HUES48 (cell line): ENCODE measurements around the gene ADGRL2.

ENCODE experiments used
- H3K27ac ChIP-seq: one replicate; pipeline ENCODE4 v1.7.0; 2013; ENCODE audit warnings: low read depth, low read length, inconsistent platforms
- H3K27me3 ChIP-seq: 2 replicates; pipeline ENCODE4 v1.6.1; 2013; ENCODE audit warnings: mild to moderate bottlenecking, low read length; ENCODE audit not compliant: control insufficient read depth, insufficient read depth
- H3K36me3 ChIP-seq: 2 replicates; pipeline ENCODE4 v1.6.1; 2013; ENCODE audit warnings: low read length; ENCODE audit not compliant: control insufficient read depth, insufficient read depth
- H3K4me1 ChIP-seq: 2 replicates; pipeline ENCODE4 v1.6.1; 2013; ENCODE audit warnings: mild to moderate bottlenecking, low read length; ENCODE audit not compliant: control insufficient read depth, insufficient read depth
- H3K4me3 ChIP-seq: 2 replicates; pipeline ENCODE4 v1.5.1; 2013; ENCODE audit warnings: mild to moderate bottlenecking, low read depth, low read length
- H3K9ac ChIP-seq: 2 replicates; pipeline ENCODE4 v1.6.1; 2013; ENCODE audit warnings: mild to moderate bottlenecking, low read depth, low read length, moderate library complexity
- H3K9me3 ChIP-seq: 2 replicates; pipeline ENCODE4 v1.6.1; 2013; ENCODE audit warnings: low read length; ENCODE audit not compliant: control insufficient read depth, insufficient read depth

Gene ADGRL2

DNA sequence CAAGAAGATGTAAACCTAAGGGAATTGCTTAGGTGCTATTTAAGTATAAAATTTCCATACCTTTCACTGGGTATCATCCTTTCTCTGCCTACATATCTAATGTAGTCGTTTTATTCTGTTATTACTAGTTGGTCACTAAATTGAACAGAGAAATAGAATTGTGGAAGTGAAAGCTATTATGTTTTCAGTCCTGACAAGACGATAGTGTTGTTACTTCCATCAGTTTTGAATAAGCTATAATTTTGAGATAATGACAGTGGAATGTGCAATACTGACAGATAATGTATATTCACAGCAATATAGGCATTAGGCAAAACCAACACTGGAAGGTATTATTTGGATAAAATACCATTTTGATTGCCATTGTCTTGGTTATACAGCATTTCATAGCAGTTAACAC lies 181.8 kb downstream of the ADGRL2 start:
- H3K4me3 ChIP-seq: no peak overlapping the region
- peaks cover 69% of the 10 kb centered on the region for H3K36me3 ChIP-seq
- H3K9me3 ChIP-seq: no peaks in the 10 kb centered on the region
- H3K27ac ChIP-seq: no peak overlapping the region
- no peak overlapping the region for H3K9ac ChIP-seq
- H3K4me1 ChIP-seq: peaks cover 48% of the 10 kb centered on the region
- no peaks in the 10 kb centered on the region for H3K27me3 ChIP-seq

DNA sequence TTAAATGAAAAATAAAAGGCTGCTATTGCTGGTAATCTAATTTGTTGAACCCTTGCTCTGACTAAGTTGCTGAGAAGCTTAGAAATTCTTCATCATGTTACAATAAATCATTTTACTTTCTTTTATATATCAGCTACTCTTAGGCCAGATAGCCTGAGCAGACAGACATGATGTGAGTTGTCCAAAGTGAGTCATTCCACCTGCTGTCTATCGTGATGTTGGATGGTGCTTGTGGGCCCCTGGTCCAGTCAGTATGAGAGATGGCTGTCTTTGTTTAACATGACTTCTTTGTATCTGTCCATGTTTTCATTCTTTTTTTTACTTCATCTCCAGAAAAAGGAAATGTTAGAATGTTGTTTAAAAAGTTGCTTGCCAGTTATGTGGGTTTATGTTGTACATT lies 188.8 kb downstream of the ADGRL2 start:
- Histone ChIP-seq H3K4me1 (peaks cover 7% of the 10 kb centered on the region; the same call in 1 of the 2 replicates), H3K36me3 (peaks cover 78% of the 10 kb centered on the region), H3K27ac (no peak overlapping the region), H3K27me3 (no peaks in the 10 kb centered on the region), H3K9me3 (no peaks in the 10 kb centered on the region), H3K9ac (no peak overlapping the region), H3K4me3 (no peak overlapping the region)

DNA sequence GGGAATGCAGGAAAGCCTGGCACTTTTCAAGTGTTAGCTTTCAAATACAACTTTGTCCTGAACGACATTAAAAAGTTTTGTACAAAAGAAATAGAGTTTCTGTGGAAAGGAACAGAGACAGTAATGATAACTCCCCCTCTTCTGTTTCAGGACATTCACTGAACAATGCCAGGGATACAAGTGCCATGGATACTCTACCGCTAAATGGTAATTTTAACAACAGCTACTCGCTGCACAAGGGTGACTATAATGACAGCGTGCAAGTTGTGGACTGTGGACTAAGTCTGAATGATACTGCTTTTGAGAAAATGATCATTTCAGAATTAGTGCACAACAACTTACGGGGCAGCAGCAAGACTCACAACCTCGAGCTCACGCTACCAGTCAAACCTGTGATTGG lies 189.5 kb downstream of the ADGRL2 start:
- Histone ChIP-seq H3K4me3 (no peak overlapping the region), H3K36me3 (peaks cover 71% of the 10 kb centered on the region), H3K9me3 (no peaks in the 10 kb centered on the region), H3K4me1 (peaks cover 7% of the 10 kb centered on the region; the same call in 1 of the 2 replicates), H3K9ac (no peak overlapping the region), H3K27ac (no peak overlapping the region), H3K27me3 (no peaks in the 10 kb centered on the region)

DNA sequence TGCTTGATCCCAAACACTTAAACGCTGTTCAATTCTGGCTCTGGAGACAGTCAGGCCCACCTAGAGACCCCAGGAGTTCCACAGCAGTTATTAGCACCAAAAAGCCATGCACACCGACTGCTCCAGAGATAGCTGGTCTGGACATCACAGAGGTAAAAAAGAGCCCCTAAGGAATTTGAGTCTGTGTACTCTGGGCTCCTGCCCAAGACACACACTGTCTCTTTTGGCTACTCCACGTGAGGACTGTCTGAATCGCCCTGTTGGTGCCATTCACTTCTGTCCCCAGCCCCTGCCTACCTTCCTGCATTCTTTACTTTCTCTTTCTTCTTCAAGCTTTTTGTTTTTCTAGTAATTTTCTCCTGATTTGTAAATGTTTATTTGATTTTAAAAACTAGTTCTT lies 197.4 kb downstream of the ADGRL2 start:
- no peaks in the 10 kb centered on the region for H3K4me1 ChIP-seq
- H3K27me3 ChIP-seq: no peaks in the 10 kb centered on the region
- H3K9ac ChIP-seq: no peak overlapping the region
- H3K27ac ChIP-seq: no peak overlapping the region
- H3K4me3 ChIP-seq: no peak overlapping the region
- H3K36me3 ChIP-seq: no peaks in the 10 kb centered on the region
- H3K9me3 ChIP-seq: no peaks in the 10 kb centered on the region

DNA sequence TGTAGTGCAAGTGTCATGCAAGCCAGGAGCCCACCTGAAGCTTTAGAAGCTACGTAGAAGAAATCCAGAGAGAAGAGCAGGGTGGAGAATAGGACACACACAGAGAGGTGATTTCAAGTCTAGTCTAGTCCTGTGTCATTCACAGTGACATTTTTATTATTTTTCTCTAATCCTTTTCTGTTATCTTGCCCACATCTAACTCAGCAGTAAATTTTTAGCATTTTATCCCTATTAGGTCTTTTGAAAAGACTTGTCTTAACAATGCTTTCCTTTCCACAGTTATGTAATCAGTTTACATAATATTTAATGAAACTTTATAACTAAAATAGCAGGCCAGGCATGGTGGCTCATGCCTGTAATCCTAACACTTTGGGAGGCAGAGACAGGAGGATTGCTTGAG lies 198.6 kb downstream of the ADGRL2 start:
- no peaks in the 10 kb centered on the region for H3K9me3 ChIP-seq
- H3K27me3 ChIP-seq: no peaks in the 10 kb centered on the region
- H3K36me3 ChIP-seq: no peaks in the 10 kb centered on the region
- H3K4me3 ChIP-seq: no peak overlapping the region
- no peaks in the 10 kb centered on the region for H3K4me1 ChIP-seq
- H3K9ac ChIP-seq: no peak overlapping the region
- H3K27ac ChIP-seq: no peak overlapping the region

DNA sequence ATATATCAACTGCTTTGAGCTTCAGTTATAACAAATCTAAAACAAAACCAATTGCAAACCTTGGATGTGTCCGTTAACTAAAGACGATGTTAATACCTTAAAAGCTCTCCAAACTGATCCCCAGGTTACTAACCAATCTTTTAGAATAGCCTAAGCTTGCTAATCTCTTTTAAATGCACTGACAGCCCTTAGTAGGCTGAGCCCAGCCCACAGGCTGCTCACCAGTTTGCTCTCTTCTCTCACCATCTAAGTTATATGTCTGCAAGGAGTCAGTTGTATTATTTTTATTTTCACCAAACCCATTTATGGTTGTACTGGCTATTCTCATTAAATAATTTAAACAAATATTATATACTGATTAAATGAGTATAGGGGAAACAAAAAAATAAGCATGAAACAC lies 199.5 kb downstream of the ADGRL2 start:
- Histone ChIP-seq H3K27ac (no peak overlapping the region), H3K4me3 (no peak overlapping the region), H3K36me3 (no peaks in the 10 kb centered on the region), H3K9me3 (no peaks in the 10 kb centered on the region), H3K9ac (no peak overlapping the region), H3K27me3 (no peaks in the 10 kb centered on the region), H3K4me1 (peaks cover 2% of the 10 kb centered on the region; the same call in 1 of the 2 replicates)

DNA sequence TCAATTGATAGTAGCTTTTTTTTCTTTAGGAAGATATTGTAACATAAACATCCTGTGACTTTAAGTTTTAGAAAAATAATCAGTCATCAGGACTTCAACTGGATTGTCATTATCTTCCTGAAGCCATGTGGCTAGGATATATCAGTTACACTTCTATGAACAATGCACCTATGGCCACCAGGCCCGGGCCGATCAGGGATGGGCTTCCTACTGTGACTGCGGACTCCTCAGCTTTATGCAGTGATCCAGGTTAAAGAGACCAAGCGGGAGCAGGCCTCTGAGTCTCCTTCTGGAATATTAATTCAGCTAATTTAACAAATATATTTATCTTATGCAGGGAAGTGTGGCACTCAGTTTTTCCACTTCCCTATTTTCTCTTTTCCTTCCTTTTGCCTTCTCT lies 200.6 kb downstream of the ADGRL2 start:
- no peaks in the 10 kb centered on the region for H3K27me3 ChIP-seq
- no peaks in the 10 kb centered on the region for H3K9me3 ChIP-seq
- H3K4me3 ChIP-seq: no peak overlapping the region
- no peak overlapping the region for H3K27ac ChIP-seq
- H3K9ac ChIP-seq: no peak overlapping the region
- peaks cover 8% of the 10 kb centered on the region for H3K4me1 ChIP-seq
- H3K36me3 ChIP-seq: no peaks in the 10 kb centered on the region

DNA sequence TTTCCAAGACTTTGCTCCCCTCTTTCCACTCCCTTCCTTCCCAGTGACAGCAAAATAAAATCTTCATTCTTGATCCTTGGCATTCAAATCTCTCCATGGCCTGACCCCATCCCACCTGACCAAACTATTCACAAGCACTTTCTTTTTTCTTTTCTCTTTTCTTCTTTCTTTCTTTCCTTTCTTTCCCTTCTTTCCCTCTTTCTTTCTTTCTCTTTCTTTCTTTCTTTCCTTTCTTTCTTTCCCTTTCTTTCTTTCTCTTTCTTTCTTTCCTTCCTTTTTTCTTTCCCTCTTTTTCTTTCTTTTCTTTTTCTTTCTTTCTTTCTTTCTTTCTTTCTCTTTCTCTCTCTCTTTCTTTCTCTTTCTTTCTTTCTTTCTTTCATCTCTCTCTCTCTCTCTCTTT lies 207.1 kb downstream of the ADGRL2 start:
- H3K9ac ChIP-seq: no peak overlapping the region
- no peak overlapping the region for H3K27ac ChIP-seq
- no peak overlapping the region for H3K4me3 ChIP-seq
- no peaks in the 10 kb centered on the region for H3K36me3 ChIP-seq
- H3K9me3 ChIP-seq: no peaks in the 10 kb centered on the region
- H3K4me1 ChIP-seq: peaks cover 8% of the 10 kb centered on the region
- H3K27me3 ChIP-seq: no peaks in the 10 kb centered on the region

DNA sequence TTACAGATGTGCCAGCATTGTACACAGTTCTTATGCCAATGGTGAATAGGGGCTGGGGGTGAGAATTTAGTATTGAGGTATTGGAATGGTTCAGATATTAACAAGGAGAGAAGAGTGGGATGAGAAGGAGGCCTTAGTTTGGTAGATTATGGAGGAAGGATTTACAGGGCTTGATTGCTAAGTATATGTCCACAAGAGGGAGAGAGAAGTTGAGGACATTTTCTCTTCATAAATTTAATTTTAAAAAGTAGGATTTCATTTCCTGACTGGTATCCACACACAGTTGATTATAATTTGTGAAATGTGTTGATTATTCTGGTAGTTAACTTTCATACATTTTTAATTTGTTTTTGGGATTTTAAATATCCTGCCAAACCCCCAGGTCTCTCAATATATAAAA lies 213.0 kb downstream of the ADGRL2 start:
- Histone ChIP-seq H3K27me3 (no peaks in the 10 kb centered on the region), H3K4me3 (no peak overlapping the region), H3K9ac (no peak overlapping the region), H3K4me1 (no peaks in the 10 kb centered on the region), H3K9me3 (no peaks in the 10 kb centered on the region), H3K36me3 (no peaks in the 10 kb centered on the region), H3K27ac (no peak overlapping the region)

DNA sequence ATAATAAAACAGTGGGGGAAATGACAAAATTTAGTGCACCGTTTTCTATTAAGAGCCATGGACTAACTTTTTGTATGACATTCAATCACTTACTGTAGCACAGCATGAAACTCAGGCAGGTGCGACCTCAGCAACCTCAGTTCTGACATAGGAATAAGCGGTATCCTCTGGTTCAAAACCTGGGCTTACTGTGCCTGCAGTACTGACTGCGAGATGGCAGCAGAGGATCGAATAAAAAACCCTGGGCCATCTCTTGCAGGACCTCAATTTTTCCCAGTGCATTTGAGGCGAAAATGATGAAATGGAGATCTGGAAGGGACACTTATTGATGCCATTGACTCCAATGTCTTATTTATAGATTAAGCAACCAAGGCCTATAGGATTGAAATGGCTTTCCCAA lies 214.7 kb downstream of the ADGRL2 start:
- H3K27me3 ChIP-seq: no peaks in the 10 kb centered on the region
- no peaks in the 10 kb centered on the region for H3K9me3 ChIP-seq
- no peaks in the 10 kb centered on the region for H3K36me3 ChIP-seq
- H3K4me1 ChIP-seq: no peaks in the 10 kb centered on the region
- no peak overlapping the region for H3K4me3 ChIP-seq
- no peak overlapping the region for H3K27ac ChIP-seq
- H3K9ac ChIP-seq: no peak overlapping the region

DNA sequence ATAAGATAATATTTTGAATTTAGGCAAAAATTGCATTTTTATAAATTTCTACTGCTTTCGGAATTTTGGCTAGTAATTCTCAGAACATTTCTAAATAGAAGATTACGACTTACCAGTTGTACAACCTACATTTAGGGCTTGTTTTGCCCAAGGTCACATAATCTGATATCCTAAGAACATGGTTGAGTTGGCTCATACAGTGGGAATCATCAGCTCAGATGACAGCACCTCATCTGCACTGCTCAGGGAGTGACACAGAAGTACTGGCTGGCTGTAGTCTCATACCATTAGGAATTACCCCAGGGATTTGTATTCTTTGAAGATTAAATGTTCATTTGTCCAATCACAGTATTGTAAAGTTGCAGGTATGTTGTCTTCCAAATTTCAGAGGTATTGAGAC lies 217.6 kb downstream of the ADGRL2 start:
- no peak overlapping the region for H3K27ac ChIP-seq
- no peaks in the 10 kb centered on the region for H3K27me3 ChIP-seq
- no peaks in the 10 kb centered on the region for H3K4me1 ChIP-seq
- H3K9ac ChIP-seq: no peak overlapping the region
- no peaks in the 10 kb centered on the region for H3K36me3 ChIP-seq
- H3K4me3 ChIP-seq: no peak overlapping the region
- H3K9me3 ChIP-seq: no peaks in the 10 kb centered on the region

DNA sequence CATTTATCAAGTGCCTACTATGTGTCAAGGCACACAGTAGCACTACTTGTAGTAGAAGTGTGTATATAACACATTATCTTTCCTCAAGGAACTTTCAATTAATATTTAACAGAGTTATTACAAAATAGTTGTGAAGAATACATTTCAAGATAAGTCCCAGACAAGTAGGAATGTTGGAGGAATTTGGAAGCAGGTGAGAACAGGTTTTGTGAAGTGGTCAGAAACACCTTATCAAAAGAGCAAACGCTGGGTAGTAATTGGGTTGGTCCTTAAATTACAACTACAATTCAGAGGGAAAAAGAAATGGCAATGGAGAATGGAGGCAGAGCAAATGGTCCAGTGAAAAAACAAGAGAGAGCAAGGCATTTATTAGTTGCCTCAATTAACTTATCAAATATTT lies 218.8 kb downstream of the ADGRL2 start:
- Histone ChIP-seq H3K9ac (no peak overlapping the region), H3K4me3 (no peak overlapping the region), H3K27ac (no peak overlapping the region), H3K27me3 (no peaks in the 10 kb centered on the region), H3K4me1 (no peaks in the 10 kb centered on the region), H3K9me3 (no peaks in the 10 kb centered on the region), H3K36me3 (no peaks in the 10 kb centered on the region)
